H9 (cell line): ENCODE data around the gene FXN. TPM values are rescaled to one million over a fixed set of nuclear protein-coding genes. Genes with fewer than 3 reads are reported as not detected.

Experiments
- DNase-seq: peaks from one replicate; pipeline ENCODE4 v3.0.0-alpha.2; 2017
- H2AFZ ChIP-seq: one replicate; pipeline ENCODE4 v1.6.1; 2013; ENCODE audit warnings: mild to moderate bottlenecking, low read length, control low read depth, moderate library complexity
- H2AK5ac ChIP-seq: 2 replicates; pipeline ENCODE4 v1.6.1; 2013; ENCODE audit warnings: low read length, control low read depth, mixed read lengths; ENCODE audit not compliant: insufficient read length
- H2BK120ac ChIP-seq: one replicate; pipeline ENCODE4 v1.6.1; 2013; ENCODE audit warnings: low read depth, mild to moderate bottlenecking, low read length, control low read depth, inconsistent platforms; ENCODE audit not compliant: poor library complexity, severe bottlenecking
- H2BK12ac ChIP-seq: 2 replicates; pipeline ENCODE4 v1.6.1; 2013; ENCODE audit warnings: low read length, control low read depth, mixed read lengths, low read depth; ENCODE audit not compliant: insufficient read length
- H2BK15ac ChIP-seq: 2 replicates; pipeline ENCODE4 v1.6.1; 2013; ENCODE audit warnings: low read depth, low read length, control low read depth
- H2BK20ac ChIP-seq: one replicate; pipeline ENCODE4 v1.6.1; 2013; ENCODE audit warnings: low read depth, mild to moderate bottlenecking, low read length, control low read depth, inconsistent platforms; ENCODE audit not compliant: poor library complexity, severe bottlenecking
- H2BK5ac ChIP-seq: 2 replicates; pipeline ENCODE4 v1.6.1; 2013; ENCODE audit warnings: low read length, control low read depth, mixed read lengths; ENCODE audit not compliant: insufficient read length
- H3K14ac ChIP-seq: 2 replicates; pipeline ENCODE4 v1.6.1; 2013; ENCODE audit warnings: low read length, control low read depth; ENCODE audit not compliant: insufficient read depth
- H3K18ac ChIP-seq: 2 replicates; pipeline ENCODE4 v1.6.1; 2013; ENCODE audit warnings: low read depth, mild to moderate bottlenecking, mixed read lengths, low read length, control low read depth; ENCODE audit not compliant: insufficient read length
- H3K23ac ChIP-seq: 2 replicates; pipeline ENCODE4 v1.6.1; 2013; ENCODE audit warnings: low read length, control low read depth, mixed read lengths, low read depth; ENCODE audit not compliant: insufficient read length
- H3K23me2 ChIP-seq: 2 replicates; pipeline ENCODE4 v1.6.1; 2013; ENCODE audit warnings: low read depth, mild to moderate bottlenecking, mixed read lengths, low read length, control low read depth; ENCODE audit not compliant: insufficient read length, poor library complexity, severe bottlenecking
- H3K27ac ChIP-seq: 2 replicates; pipeline ENCODE4 v1.5.1; 2013; ENCODE audit warnings: low read length, control low read depth, mixed read lengths, low read depth; ENCODE audit not compliant: insufficient read length
- H3K27me3 ChIP-seq: 2 replicates; pipeline ENCODE4 v1.6.1; 2013; ENCODE audit warnings: low read length, control low read depth, inconsistent platforms; ENCODE audit not compliant: insufficient read depth
- H3K4ac ChIP-seq: 2 replicates; pipeline ENCODE4 v1.6.1; 2013; ENCODE audit warnings: low read depth, mild to moderate bottlenecking, control low read depth, inconsistent platforms, low read length, moderate library complexity
- H3K4me1 ChIP-seq: 2 replicates; pipeline ENCODE4 v1.6.1; 2013; ENCODE audit warnings: low read length, control low read depth, inconsistent platforms; ENCODE audit not compliant: insufficient read depth
- H3K4me2 ChIP-seq: 2 replicates; pipeline ENCODE4 v1.6.1; 2013; ENCODE audit warnings: low read length, control low read depth, mixed read lengths; ENCODE audit not compliant: insufficient read length, insufficient read depth
- H3K56ac ChIP-seq: 2 replicates; pipeline ENCODE4 v1.6.1; 2013; ENCODE audit warnings: low read depth, mild to moderate bottlenecking, mixed read lengths, low read length, control low read depth; ENCODE audit not compliant: insufficient read length
- H3K79me1 ChIP-seq: 2 replicates; pipeline ENCODE4 v1.6.1; 2013; ENCODE audit warnings: low read depth, mild to moderate bottlenecking, moderate library complexity, low read length, control low read depth, inconsistent platforms; ENCODE audit not compliant: insufficient read depth, poor library complexity, severe bottlenecking
- H3K79me2 ChIP-seq: 2 replicates; pipeline ENCODE4 v1.6.1; 2013; ENCODE audit warnings: low read length, control low read depth, inconsistent platforms; ENCODE audit not compliant: insufficient read depth
- H3K9ac ChIP-seq: 2 replicates; pipeline ENCODE4 v1.6.1; 2013; ENCODE audit warnings: low read length, control low read depth, mixed read lengths; ENCODE audit not compliant: insufficient read length; ENCODE audit errors: extremely low read depth
- H3K9me3 ChIP-seq: one replicate; pipeline ENCODE4 v1.6.1; 2013; ENCODE audit warnings: low read depth, low read length, inconsistent platforms; ENCODE audit not compliant: control insufficient read depth
- H3T11ph ChIP-seq: one replicate; pipeline ENCODE4 v1.6.1; 2013; ENCODE audit warnings: mild to moderate bottlenecking, low read length, control low read depth, inconsistent platforms
- H4K20me1 ChIP-seq: one replicate; pipeline ENCODE4 v1.6.1; 2013; ENCODE audit not compliant: control insufficient read depth, insufficient read length, insufficient read depth
- H4K5ac ChIP-seq: 2 replicates; pipeline ENCODE4 v1.6.1; 2013; ENCODE audit warnings: low read depth, mild to moderate bottlenecking, mixed read lengths, low read length, control low read depth; ENCODE audit not compliant: insufficient read length
- H4K8ac ChIP-seq: replicated peaks from 2 replicates; pipeline ENCODE4 v1.6.1; 2013; ENCODE audit warnings: low read length, control low read depth, mixed read lengths, low read depth; ENCODE audit not compliant: insufficient read length
- H4K91ac ChIP-seq: 2 replicates; pipeline ENCODE4 v1.6.1; 2013; ENCODE audit warnings: low read depth, mild to moderate bottlenecking, moderate library complexity, mixed read lengths, low read length, control low read depth; ENCODE audit not compliant: insufficient read length
- H3K27ac Mint-ChIP-seq, 3 experiments: 2 replicates in 2 of 3; 3 replicates in 1 of 3; pipeline ENCODE4 v1.8.0; 2020 to 2021; ENCODE audit warnings: mixed read lengths in 3 of 3, mild to moderate bottlenecking in 1 of 3, moderate library complexity in 1 of 3
- H3K27me3 Mint-ChIP-seq: 2 replicates; pipeline ENCODE4 v1.8.0; 2021; ENCODE audit warnings: low read depth, mild to moderate bottlenecking, moderate library complexity, mixed read lengths
- H3K36me3 Mint-ChIP-seq, 3 experiments: 2 replicates in 2 of 3; 3 replicates in 1 of 3; pipeline ENCODE4 v1.8.0; 2020 to 2021; ENCODE audit warnings: low read depth in 3 of 3, mixed read lengths in 3 of 3; ENCODE audit not compliant: insufficient read depth in 1 of 3
- H3K4me1 Mint-ChIP-seq, 2 experiments: 2 replicates each; pipeline ENCODE4 v1.8.0; 2020; ENCODE audit warnings: mixed read lengths in 2 of 2
- H3K4me3 Mint-ChIP-seq, 2 experiments: 2 replicates in 1 of 2; 3 replicates in 1 of 2; pipeline ENCODE4 v1.8.0; 2020 to 2021; ENCODE audit warnings: mild to moderate bottlenecking in 2 of 2, mixed read lengths in 2 of 2, moderate library complexity in 1 of 2
- H3K9me3 Mint-ChIP-seq, 2 experiments: 2 replicates in 1 of 2; 3 replicates in 1 of 2; pipeline ENCODE4 v1.8.0; 2020; ENCODE audit warnings: mild to moderate bottlenecking in 2 of 2, mixed read lengths in 2 of 2, moderate library complexity in 1 of 2
- CTCF ChIP-seq: fragments of 200-600 bp; sonication (generic); conservative IDR thresholded peaks from 3 replicates; pipeline ENCODE4 v1.8.0; 2021; ENCODE audit warnings: antibody characterized with exemption, mild to moderate bottlenecking
- WGBS: extraction: QIAGEN DNeasy Blood & Tissue Kit; methylation state at CpG from one replicate; pipeline ENCODE4 v1.1.7; 2013; ENCODE audit warnings: missing lambda C conversion rate, low lambda C conversion rate, mixed read lengths; ENCODE audit not compliant: insufficient read length; ENCODE audit errors: extremely low coverage; 5-methylcytosine and 5-hydroxymethylcytosine counted together
- total RNA-seq: library from RNA; stranded (reverse); gene quantifications from 2 replicates; pipeline ENCODE4 v1.2.1, GENCODE V29; 2021

Gene FXN
- total RNA-seq, 1 experiment from 2014 or later = 34.4 TPM

GRCh38 chr9:69086769-69087168 is 51.2 kb downstream of the FXN start:
- Histone ChIP-seq H2AFZ (no peak overlapping the region), H3K56ac (no peak overlapping the region), H3K27me3 (no peaks in the 10 kb centered on the region), H4K8ac (no peak overlapping the region), H2BK5ac (no peak overlapping the region), H3K14ac (no peak overlapping the region), H4K91ac (no peak overlapping the region), H3T11ph (no peak overlapping the region), H3K27ac (no peak overlapping the region), H4K20me1 (peaks cover 2% of the 10 kb centered on the region), H3K4me1 (peaks cover 8% of the 10 kb centered on the region), H3K9ac (no peak overlapping the region), H3K4me2 (no peak overlapping the region), H2BK20ac (no peak overlapping the region), H3K79me1 (no peaks in the 10 kb centered on the region), H2BK15ac (no peak overlapping the region), H3K23ac (no peak overlapping the region), H2BK120ac (no peak overlapping the region), H4K5ac (no peak overlapping the region), H3K4ac (no peak overlapping the region), H3K18ac (no peak overlapping the region), H2AK5ac (no peak overlapping the region), H2BK12ac (no peak overlapping the region), H3K79me2 (no peaks in the 10 kb centered on the region), H3K23me2 (peaks cover 3% of the 10 kb centered on the region), H3K9me3 (no peaks in the 10 kb centered on the region)
- Mint-ChIP-seq H3K4me3 (no peak overlapping the region), H3K27me3 (no peaks in the 10 kb centered on the region), H3K4me1 (peaks cover 37 to 43% of the 10 kb centered on the region in 2 experiments), H3K27ac (no peak overlapping the region; a peak in 1 of 7 replicates), H3K36me3 (peaks cover 2 to 9% (median 4%) of the 10 kb centered on the region in 3 experiments; a peak in 4 of 7 replicates), H3K9me3 (peaks cover 0 to 4% of the 10 kb centered on the region in 2 experiments; a peak in 1 of 5 replicates)
- WGBS = no CpG with 5 or more reads among the region's 2 CpGs
- no peak for TF ChIP-seq CTCF
- DNase-seq = no peak
